Measurements from ENCODE around the gene WDR35. TPM values are rescaled to one million over a fixed set of nuclear protein-coding genes. Genes with fewer than 3 reads are reported as not detected.

WDR35 gene
- total RNA-seq, 1 donor from 2014 or later: 14.7 TPM

DNA sequence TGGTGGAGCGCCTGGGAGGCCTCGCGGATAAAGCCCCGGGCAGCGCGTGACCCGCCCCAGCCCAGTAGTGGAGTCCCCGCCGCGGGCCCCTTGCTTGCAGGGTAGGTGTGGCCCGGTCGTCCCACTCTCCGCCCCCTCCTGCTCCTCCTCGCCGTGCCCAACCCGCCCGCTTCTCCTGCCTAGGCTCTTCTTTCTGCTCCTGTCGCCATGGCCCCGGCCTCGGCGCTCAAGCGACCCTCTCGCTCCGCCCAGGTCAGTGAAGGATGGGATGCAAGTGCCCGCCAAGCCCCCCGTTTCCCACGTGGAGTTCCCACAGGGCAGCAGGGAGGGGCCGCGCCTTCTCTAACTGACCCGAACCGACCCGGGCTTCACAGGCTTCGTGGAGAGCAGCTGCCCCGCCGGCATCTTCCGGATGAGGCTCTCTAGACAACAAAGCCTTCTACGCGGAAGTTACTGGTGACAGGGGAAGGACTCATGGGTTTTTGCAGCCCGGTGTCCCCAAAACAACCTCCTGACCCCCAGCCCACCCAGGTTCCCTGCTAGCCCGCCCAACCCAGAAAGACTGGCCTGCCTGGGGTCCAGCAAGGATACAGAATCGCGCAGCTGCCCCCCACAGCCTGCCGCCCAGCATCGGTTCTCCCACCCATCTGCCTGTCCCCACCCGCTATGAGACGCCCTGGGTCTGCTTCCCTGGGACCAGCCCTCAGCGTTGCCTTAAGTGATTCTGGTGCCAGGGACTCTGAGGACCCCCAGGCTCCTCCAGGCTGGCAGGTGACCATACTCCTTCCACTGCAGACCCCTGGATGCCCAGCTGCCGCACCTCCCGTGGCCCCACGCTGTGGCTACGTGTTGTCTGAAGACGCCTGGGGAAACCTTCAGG is 121.0 kb downstream of the WDR35 start:
- peak; percentile 53 for DNase-seq

- DNase-seq: no peak
These were observed 121.7 kb downstream of the WDR35 start for GRCh38 chr2:19868224-19868623.

- no peak for DNase-seq
These were observed 123.1 kb downstream of the WDR35 start for GRCh38 chr2:19866771-19867170.

DNA sequence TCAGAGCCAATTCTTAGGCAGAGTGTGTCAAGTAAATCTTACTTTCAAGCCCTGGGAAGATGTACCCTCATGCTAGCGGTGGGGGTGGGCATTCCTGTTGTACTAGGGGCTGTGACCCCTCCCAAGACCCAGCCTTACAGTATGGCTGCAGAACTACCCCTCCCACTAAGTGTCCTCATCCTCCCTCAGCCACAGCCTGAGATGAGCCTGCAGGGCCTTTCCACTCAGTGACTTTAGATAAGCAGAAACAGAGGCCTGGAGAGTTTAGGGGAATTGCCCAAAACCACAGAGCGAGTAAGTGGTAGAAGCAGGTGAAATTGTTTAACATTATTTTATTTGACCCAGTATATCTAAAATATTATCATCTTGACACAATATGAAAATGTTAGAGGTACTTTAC is 124.8 kb downstream of the WDR35 start:
- no peak for DNase-seq

DNA sequence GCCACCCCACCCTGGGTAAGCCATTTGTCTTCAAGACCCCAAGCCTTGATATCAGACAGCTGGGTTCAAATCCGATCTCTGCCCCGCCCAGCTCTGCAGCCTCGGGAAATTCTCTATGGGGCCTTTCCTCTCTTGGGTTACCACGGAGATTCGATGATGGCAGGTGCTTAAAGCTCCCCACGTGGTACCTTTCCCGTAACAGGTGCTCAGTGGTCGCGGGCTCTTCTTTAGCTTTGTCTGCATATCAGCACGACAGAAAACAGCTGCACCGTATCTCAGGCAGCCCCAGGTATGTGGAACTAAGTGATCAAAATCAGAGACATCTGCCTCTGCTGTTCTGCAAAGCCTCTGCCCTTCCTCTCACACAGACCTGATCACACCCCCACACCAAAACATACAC is 125.5 kb downstream of the WDR35 start:
- no peak for DNase-seq

GRCh38 chr2:19863303-19864041 is 126.4 kb downstream of the WDR35 start:
- peak; percentile 73 for DNase-seq

GRCh38 chr2:19861813-19862212 is 128.1 kb downstream of the WDR35 start:
- no peak for DNase-seq

Other genes with a start within 250 kb of the WDR35 start
- gene TTC32, start 88.1 kb downstream of the WDR35 start, total RNA-seq: 8.1 TPM
- 0.30 TPM for gene MATN3, start 22.6 kb upstream of the WDR35 start, total RNA-seq
- 206 TPM for gene LAPTM4A, start 61.5 kb upstream of the WDR35 start, total RNA-seq
- 127 TPM for gene SDC1, start 235.0 kb upstream of the WDR35 start, total RNA-seq